Measurements from ENCODE around the gene CCDC192. TPM values are rescaled to one million over a fixed set of nuclear protein-coding genes. Genes with fewer than 3 reads are reported as not detected.
"Not testable (repeated sequence)": the region's sequence is repeated elsewhere in the genome, so short reads cannot be mapped to it uniquely, and the experiment has no call there.

The CCDC192 gene
- total and polyA plus RNA-seq, 2 experiments from 2014 or later = 0.40 TPM; not detected in 1

DNA sequence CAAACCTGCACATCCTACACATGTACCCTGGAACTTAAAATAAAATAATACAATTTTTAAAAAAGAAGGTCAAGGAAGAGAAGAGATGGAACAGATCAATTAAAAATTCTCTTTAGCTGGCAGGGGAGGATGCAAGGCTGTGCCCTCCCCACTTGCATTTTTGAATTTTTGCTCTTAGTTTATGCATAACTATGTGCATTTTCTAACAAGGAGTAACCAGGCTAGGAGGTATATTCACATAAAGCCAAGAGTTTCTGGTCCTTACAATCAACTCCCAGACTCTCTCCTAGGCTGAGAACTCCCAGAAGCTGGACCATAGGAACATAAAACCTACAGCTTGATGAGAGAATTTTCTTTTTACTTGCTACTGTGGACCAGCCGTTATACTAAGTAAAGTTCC, 29.8 kb downstream of the CCDC192 start (continued):
- TF ChIP-seq, protein P1, sequence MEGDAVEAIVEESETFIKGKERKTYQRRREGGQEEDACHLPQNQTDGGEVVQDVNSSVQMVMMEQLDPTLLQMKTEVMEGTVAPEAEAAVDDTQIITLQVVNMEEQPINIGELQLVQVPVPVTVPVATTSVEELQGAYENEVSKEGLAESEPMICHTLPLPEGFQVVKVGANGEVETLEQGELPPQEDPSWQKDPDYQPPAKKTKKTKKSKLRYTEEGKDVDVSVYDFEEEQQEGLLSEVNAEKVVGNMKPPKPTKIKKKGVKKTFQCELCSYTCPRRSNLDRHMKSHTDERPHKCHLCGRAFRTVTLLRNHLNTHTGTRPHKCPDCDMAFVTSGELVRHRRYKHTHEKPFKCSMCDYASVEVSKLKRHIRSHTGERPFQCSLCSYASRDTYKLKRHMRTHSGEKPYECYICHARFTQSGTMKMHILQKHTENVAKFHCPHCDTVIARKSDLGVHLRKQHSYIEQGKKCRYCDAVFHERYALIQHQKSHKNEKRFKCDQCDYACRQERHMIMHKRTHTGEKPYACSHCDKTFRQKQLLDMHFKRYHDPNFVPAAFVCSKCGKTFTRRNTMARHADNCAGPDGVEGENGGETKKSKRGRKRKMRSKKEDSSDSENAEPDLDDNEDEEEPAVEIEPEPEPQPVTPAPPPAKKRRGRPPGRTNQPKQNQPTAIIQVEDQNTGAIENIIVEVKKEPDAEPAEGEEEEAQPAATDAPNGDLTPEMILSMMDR (conservative IDR thresholded peaks at IDR 0.05; ENCODE audit: low read depth in 2 of 2) = no peak
- TF ChIP-seq POLR2AphosphoS5 (IDR thresholded peaks at IDR 0.05; ENCODE audit: low read depth) (no peak), JUNB (IDR thresholded peaks at IDR 0.05; ENCODE audit: unreplicated experiment) (no peak)
- TF ChIP-seq, protein P2, sequence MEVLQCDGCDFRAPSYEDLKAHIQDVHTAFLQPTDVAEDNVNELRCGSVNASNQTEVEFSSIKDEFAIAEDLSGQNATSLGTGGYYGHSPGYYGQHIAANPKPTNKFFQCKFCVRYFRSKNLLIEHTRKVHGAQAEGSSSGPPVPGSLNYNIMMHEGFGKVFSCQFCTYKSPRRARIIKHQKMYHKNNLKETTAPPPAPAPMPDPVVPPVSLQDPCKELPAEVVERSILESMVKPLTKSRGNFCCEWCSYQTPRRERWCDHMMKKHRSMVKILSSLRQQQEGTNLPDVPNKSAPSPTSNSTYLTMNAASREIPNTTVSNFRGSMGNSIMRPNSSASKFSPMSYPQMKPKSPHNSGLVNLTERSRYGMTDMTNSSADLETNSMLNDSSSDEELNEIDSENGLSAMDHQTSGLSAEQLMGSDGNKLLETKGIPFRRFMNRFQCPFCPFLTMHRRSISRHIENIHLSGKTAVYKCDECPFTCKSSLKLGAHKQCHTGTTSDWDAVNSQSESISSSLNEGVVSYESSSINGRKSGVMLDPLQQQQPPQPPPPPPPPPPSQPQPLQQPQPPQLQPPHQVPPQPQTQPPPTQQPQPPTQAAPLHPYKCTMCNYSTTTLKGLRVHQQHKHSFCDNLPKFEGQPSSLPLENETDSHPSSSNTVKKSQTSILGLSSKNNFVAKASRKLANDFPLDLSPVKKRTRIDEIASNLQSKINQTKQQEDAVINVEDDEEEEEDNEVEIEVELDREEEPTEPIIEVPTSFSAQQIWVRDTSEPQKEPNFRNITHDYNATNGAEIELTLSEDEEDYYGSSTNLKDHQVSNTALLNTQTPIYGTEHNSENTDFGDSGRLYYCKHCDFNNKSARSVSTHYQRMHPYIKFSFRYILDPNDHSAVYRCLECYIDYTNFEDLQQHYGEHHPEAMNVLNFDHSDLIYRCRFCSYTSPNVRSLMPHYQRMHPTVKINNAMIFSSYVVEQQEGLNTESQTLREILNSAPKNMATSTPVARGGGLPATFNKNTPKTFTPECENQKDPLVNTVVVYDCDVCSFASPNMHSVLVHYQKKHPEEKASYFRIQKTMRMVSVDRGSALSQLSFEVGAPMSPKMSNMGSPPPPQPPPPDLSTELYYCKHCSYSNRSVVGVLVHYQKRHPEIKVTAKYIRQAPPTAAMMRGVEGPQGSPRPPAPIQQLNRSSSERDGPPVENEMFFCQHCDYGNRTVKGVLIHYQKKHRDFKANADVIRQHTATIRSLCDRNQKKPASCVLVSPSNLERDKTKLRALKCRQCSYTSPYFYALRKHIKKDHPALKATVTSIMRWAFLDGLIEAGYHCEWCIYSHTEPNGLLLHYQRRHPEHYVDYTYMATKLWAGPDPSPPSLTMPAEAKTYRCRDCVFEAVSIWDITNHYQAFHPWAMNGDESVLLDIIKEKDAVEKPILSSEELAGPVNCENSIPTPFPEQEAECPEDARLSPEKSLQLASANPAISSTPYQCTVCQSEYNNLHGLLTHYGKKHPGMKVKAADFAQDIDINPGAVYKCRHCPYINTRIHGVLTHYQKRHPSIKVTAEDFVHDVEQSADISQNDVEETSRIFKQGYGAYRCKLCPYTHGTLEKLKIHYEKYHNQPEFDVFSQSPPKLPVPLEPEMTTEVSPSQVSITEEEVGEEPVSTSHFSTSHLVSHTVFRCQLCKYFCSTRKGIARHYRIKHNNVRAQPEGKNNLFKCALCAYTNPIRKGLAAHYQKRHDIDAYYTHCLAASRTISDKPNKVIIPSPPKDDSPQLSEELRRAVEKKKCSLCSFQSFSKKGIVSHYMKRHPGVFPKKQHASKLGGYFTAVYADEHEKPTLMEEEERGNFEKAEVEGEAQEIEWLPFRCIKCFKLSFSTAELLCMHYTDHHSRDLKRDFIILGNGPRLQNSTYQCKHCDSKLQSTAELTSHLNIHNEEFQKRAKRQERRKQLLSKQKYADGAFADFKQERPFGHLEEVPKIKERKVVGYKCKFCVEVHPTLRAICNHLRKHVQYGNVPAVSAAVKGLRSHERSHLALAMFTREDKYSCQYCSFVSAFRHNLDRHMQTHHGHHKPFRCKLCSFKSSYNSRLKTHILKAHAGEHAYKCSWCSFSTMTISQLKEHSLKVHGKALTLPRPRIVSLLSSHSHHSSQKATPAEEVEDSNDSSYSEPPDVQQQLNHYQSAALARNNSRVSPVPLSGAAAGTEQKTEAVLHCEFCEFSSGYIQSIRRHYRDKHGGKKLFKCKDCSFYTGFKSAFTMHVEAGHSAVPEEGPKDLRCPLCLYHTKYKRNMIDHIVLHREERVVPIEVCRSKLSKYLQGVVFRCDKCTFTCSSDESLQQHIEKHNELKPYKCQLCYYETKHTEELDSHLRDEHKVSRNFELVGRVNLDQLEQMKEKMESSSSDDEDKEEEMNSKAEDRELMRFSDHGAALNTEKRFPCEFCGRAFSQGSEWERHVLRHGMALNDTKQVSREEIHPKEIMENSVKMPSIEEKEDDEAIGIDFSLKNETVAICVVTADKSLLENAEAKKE (CRISPR knock-in tag; IDR thresholded peaks at IDR 0.05) = no peak

GRCh38 chr5:127739348-127739747, 36.2 kb downstream of the CCDC192 start:
- H3K36me3 ChIP-seq (ENCODE audit: insufficient read depth); H3K79me2 ChIP-seq (replicated peaks; ENCODE audit: insufficient read depth); H3K9me3 Mint-ChIP-seq; H3F3A ChIP-seq (replicated peaks; ENCODE audit: low read depth); H2AFZ ChIP-seq; H3K27ac ChIP-seq (ENCODE audit: low read depth); H4K20me1 ChIP-seq (replicated peaks; ENCODE audit: insufficient read depth); H3K27me3 Mint-ChIP-seq (ENCODE audit: insufficient read depth, low read depth, poor library complexity); H3K36me3 Mint-ChIP-seq (ENCODE audit: low read depth); H3K4me1 ChIP-seq (ENCODE audit: insufficient read depth); H3K27me3 ChIP-seq (ENCODE audit: insufficient read depth); ATAC-seq; H3K9me2 ChIP-seq (ENCODE audit: insufficient read depth): not testable (repeated sequence)
- Mint-ChIP-seq H3K4me1 (peaks cover 10% of the 10 kb centered on the region), H3K4me3 (peak overlapping the region; percentile 77), H3K27ac (0 out of 2 replicates have a peak overlapping the region, but pooled peaks have one; percentile 44)
- peak; percentile 24; the same call in 1 of the 2 replicates for TF ChIP-seq POLR2AphosphoS5 (IDR thresholded peaks at IDR 0.05; ENCODE audit: low read depth)
- Histone ChIP-seq H3K4me3 (peak overlapping the region; percentile 56), H3K4me2 (peak overlapping the region; percentile 73)
- peak; percentile 36 for DNase-seq (ENCODE audit: low spot score)
